Measurements from ENCODE around the gene ALAS1.

GRCh38 chr3:52190294-52191074 is 7.5 kb upstream of the ALAS1 start:
- TF ChIP-seq EZH2 (IDR thresholded peaks at IDR 0.05; ENCODE audit: borderline replicate concordance, low read length): no peak
- TF ChIP-seq, protein P1, sequence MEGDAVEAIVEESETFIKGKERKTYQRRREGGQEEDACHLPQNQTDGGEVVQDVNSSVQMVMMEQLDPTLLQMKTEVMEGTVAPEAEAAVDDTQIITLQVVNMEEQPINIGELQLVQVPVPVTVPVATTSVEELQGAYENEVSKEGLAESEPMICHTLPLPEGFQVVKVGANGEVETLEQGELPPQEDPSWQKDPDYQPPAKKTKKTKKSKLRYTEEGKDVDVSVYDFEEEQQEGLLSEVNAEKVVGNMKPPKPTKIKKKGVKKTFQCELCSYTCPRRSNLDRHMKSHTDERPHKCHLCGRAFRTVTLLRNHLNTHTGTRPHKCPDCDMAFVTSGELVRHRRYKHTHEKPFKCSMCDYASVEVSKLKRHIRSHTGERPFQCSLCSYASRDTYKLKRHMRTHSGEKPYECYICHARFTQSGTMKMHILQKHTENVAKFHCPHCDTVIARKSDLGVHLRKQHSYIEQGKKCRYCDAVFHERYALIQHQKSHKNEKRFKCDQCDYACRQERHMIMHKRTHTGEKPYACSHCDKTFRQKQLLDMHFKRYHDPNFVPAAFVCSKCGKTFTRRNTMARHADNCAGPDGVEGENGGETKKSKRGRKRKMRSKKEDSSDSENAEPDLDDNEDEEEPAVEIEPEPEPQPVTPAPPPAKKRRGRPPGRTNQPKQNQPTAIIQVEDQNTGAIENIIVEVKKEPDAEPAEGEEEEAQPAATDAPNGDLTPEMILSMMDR (IDR thresholded peaks at IDR 0.05; ENCODE audit: low read length): no peak
